H9 (cell line): Measurements from ENCODE around the gene RAMP3. TPM values are rescaled to one million over a fixed set of nuclear protein-coding genes. Genes with fewer than 3 reads are reported as not detected.

ENCODE experiments used
- DNase-seq: peaks from one replicate; pipeline ENCODE4 v3.0.0-alpha.2; 2017
- H2AFZ ChIP-seq: one replicate; pipeline ENCODE4 v1.6.1; 2013; ENCODE audit warnings: mild to moderate bottlenecking, low read length, control low read depth, moderate library complexity
- H2AK5ac ChIP-seq: 2 replicates; pipeline ENCODE4 v1.6.1; 2013; ENCODE audit warnings: low read length, control low read depth, mixed read lengths; ENCODE audit not compliant: insufficient read length
- H2BK120ac ChIP-seq: one replicate; pipeline ENCODE4 v1.6.1; 2013; ENCODE audit warnings: low read depth, mild to moderate bottlenecking, low read length, control low read depth, inconsistent platforms; ENCODE audit not compliant: poor library complexity, severe bottlenecking
- H2BK12ac ChIP-seq: 2 replicates; pipeline ENCODE4 v1.6.1; 2013; ENCODE audit warnings: low read length, control low read depth, mixed read lengths, low read depth; ENCODE audit not compliant: insufficient read length
- H2BK15ac ChIP-seq: 2 replicates; pipeline ENCODE4 v1.6.1; 2013; ENCODE audit warnings: low read depth, low read length, control low read depth
- H2BK20ac ChIP-seq: one replicate; pipeline ENCODE4 v1.6.1; 2013; ENCODE audit warnings: low read depth, mild to moderate bottlenecking, low read length, control low read depth, inconsistent platforms; ENCODE audit not compliant: poor library complexity, severe bottlenecking
- H2BK5ac ChIP-seq: 2 replicates; pipeline ENCODE4 v1.6.1; 2013; ENCODE audit warnings: low read length, control low read depth, mixed read lengths; ENCODE audit not compliant: insufficient read length
- H3K14ac ChIP-seq: 2 replicates; pipeline ENCODE4 v1.6.1; 2013; ENCODE audit warnings: low read length, control low read depth; ENCODE audit not compliant: insufficient read depth
- H3K18ac ChIP-seq: 2 replicates; pipeline ENCODE4 v1.6.1; 2013; ENCODE audit warnings: low read depth, mild to moderate bottlenecking, mixed read lengths, low read length, control low read depth; ENCODE audit not compliant: insufficient read length
- H3K23ac ChIP-seq: 2 replicates; pipeline ENCODE4 v1.6.1; 2013; ENCODE audit warnings: low read length, control low read depth, mixed read lengths, low read depth; ENCODE audit not compliant: insufficient read length
- H3K23me2 ChIP-seq: 2 replicates; pipeline ENCODE4 v1.6.1; 2013; ENCODE audit warnings: low read depth, mild to moderate bottlenecking, mixed read lengths, low read length, control low read depth; ENCODE audit not compliant: insufficient read length, poor library complexity, severe bottlenecking
- H3K27ac ChIP-seq: 2 replicates; pipeline ENCODE4 v1.5.1; 2013; ENCODE audit warnings: low read length, control low read depth, mixed read lengths, low read depth; ENCODE audit not compliant: insufficient read length
- H3K27me3 ChIP-seq: 2 replicates; pipeline ENCODE4 v1.6.1; 2013; ENCODE audit warnings: low read length, control low read depth, inconsistent platforms; ENCODE audit not compliant: insufficient read depth
- H3K4ac ChIP-seq: 2 replicates; pipeline ENCODE4 v1.6.1; 2013; ENCODE audit warnings: low read depth, mild to moderate bottlenecking, control low read depth, inconsistent platforms, low read length, moderate library complexity
- H3K4me1 ChIP-seq: 2 replicates; pipeline ENCODE4 v1.6.1; 2013; ENCODE audit warnings: low read length, control low read depth, inconsistent platforms; ENCODE audit not compliant: insufficient read depth
- H3K4me2 ChIP-seq: 2 replicates; pipeline ENCODE4 v1.6.1; 2013; ENCODE audit warnings: low read length, control low read depth, mixed read lengths; ENCODE audit not compliant: insufficient read length, insufficient read depth
- H3K56ac ChIP-seq: 2 replicates; pipeline ENCODE4 v1.6.1; 2013; ENCODE audit warnings: low read depth, mild to moderate bottlenecking, mixed read lengths, low read length, control low read depth; ENCODE audit not compliant: insufficient read length
- H3K79me1 ChIP-seq: 2 replicates; pipeline ENCODE4 v1.6.1; 2013; ENCODE audit warnings: low read depth, mild to moderate bottlenecking, moderate library complexity, low read length, control low read depth, inconsistent platforms; ENCODE audit not compliant: insufficient read depth, poor library complexity, severe bottlenecking
- H3K79me2 ChIP-seq: 2 replicates; pipeline ENCODE4 v1.6.1; 2013; ENCODE audit warnings: low read length, control low read depth, inconsistent platforms; ENCODE audit not compliant: insufficient read depth
- H3K9ac ChIP-seq: 2 replicates; pipeline ENCODE4 v1.6.1; 2013; ENCODE audit warnings: low read length, control low read depth, mixed read lengths; ENCODE audit not compliant: insufficient read length; ENCODE audit errors: extremely low read depth
- H3K9me3 ChIP-seq: one replicate; pipeline ENCODE4 v1.6.1; 2013; ENCODE audit warnings: low read depth, low read length, inconsistent platforms; ENCODE audit not compliant: control insufficient read depth
- H3T11ph ChIP-seq: one replicate; pipeline ENCODE4 v1.6.1; 2013; ENCODE audit warnings: mild to moderate bottlenecking, low read length, control low read depth, inconsistent platforms
- H4K20me1 ChIP-seq: one replicate; pipeline ENCODE4 v1.6.1; 2013; ENCODE audit not compliant: control insufficient read depth, insufficient read length, insufficient read depth
- H4K5ac ChIP-seq: 2 replicates; pipeline ENCODE4 v1.6.1; 2013; ENCODE audit warnings: low read depth, mild to moderate bottlenecking, mixed read lengths, low read length, control low read depth; ENCODE audit not compliant: insufficient read length
- H4K8ac ChIP-seq: replicated peaks from 2 replicates; pipeline ENCODE4 v1.6.1; 2013; ENCODE audit warnings: low read length, control low read depth, mixed read lengths, low read depth; ENCODE audit not compliant: insufficient read length
- H4K91ac ChIP-seq: 2 replicates; pipeline ENCODE4 v1.6.1; 2013; ENCODE audit warnings: low read depth, mild to moderate bottlenecking, moderate library complexity, mixed read lengths, low read length, control low read depth; ENCODE audit not compliant: insufficient read length
- H3K27ac Mint-ChIP-seq, 3 experiments: 2 replicates in 2 of 3; 3 replicates in 1 of 3; pipeline ENCODE4 v1.8.0; 2020 to 2021; ENCODE audit warnings: mixed read lengths in 3 of 3, mild to moderate bottlenecking in 1 of 3, moderate library complexity in 1 of 3
- H3K27me3 Mint-ChIP-seq: 2 replicates; pipeline ENCODE4 v1.8.0; 2021; ENCODE audit warnings: low read depth, mild to moderate bottlenecking, moderate library complexity, mixed read lengths
- H3K36me3 Mint-ChIP-seq, 3 experiments: 2 replicates in 2 of 3; 3 replicates in 1 of 3; pipeline ENCODE4 v1.8.0; 2020 to 2021; ENCODE audit warnings: low read depth in 3 of 3, mixed read lengths in 3 of 3; ENCODE audit not compliant: insufficient read depth in 1 of 3
- H3K4me1 Mint-ChIP-seq, 2 experiments: 2 replicates each; pipeline ENCODE4 v1.8.0; 2020; ENCODE audit warnings: mixed read lengths in 2 of 2
- H3K4me3 Mint-ChIP-seq, 2 experiments: 2 replicates in 1 of 2; 3 replicates in 1 of 2; pipeline ENCODE4 v1.8.0; 2020 to 2021; ENCODE audit warnings: mild to moderate bottlenecking in 2 of 2, mixed read lengths in 2 of 2, moderate library complexity in 1 of 2
- H3K9me3 Mint-ChIP-seq, 2 experiments: 2 replicates in 1 of 2; 3 replicates in 1 of 2; pipeline ENCODE4 v1.8.0; 2020; ENCODE audit warnings: mild to moderate bottlenecking in 2 of 2, mixed read lengths in 2 of 2, moderate library complexity in 1 of 2
- CTCF ChIP-seq: fragments of 200-600 bp; sonication (generic); conservative IDR thresholded peaks from 3 replicates; pipeline ENCODE4 v1.8.0; 2021; ENCODE audit warnings: antibody characterized with exemption, mild to moderate bottlenecking
- WGBS: extraction: QIAGEN DNeasy Blood & Tissue Kit; methylation state at CpG from one replicate; pipeline ENCODE4 v1.1.7; 2013; ENCODE audit warnings: missing lambda C conversion rate, low lambda C conversion rate, mixed read lengths; ENCODE audit not compliant: insufficient read length; ENCODE audit errors: extremely low coverage; 5-methylcytosine and 5-hydroxymethylcytosine counted together
- total RNA-seq: library from RNA; stranded (reverse); gene quantifications from 2 replicates; pipeline ENCODE4 v1.2.1, GENCODE V29; 2021

RAMP3 gene
- total RNA-seq, 1 experiment from 2014 or later = 0.63 TPM

- no CpG with 5 or more reads among the region's 10 CpGs for WGBS
Observed at GRCh38 chr7:45160417-45160881, 2.9 kb downstream of the RAMP3 start.

More at GRCh38 chr7:45160417-45160881, 2.9 kb downstream of the RAMP3 start:
- H3K79me2 ChIP-seq = no peaks in the 10 kb centered on the region
- H3K56ac ChIP-seq = no peak overlapping the region
- H3K9me3 ChIP-seq = no peaks in the 10 kb centered on the region
- H3K79me1 ChIP-seq = no peaks in the 10 kb centered on the region
- no peak overlapping the region for H3K4ac ChIP-seq
- H2BK5ac ChIP-seq = no peak overlapping the region
- H3K27ac ChIP-seq = no peak overlapping the region
- H3K4me1 Mint-ChIP-seq = peaks cover 13 to 14% of the 10 kb centered on the region in 2 experiments
- no peaks in the 10 kb centered on the region; a peak in 1 of 7 replicates for H3K36me3 Mint-ChIP-seq
- peaks cover 2% of the 10 kb centered on the region for H3K23me2 ChIP-seq
- peaks cover 48% of the 10 kb centered on the region for H3K27me3 Mint-ChIP-seq
- no peak overlapping the region for H3K4me3 Mint-ChIP-seq
- H3K9ac ChIP-seq = no peak overlapping the region
- H2BK20ac ChIP-seq = no peak overlapping the region
- no peak for TF ChIP-seq CTCF
- H2BK15ac ChIP-seq = no peak overlapping the region
- no peak overlapping the region for H3K4me2 ChIP-seq
- H3K9me3 Mint-ChIP-seq = peaks cover 5 to 6% of the 10 kb centered on the region in 2 experiments; a peak in 4 of 5 replicates
- H3K14ac ChIP-seq = no peak overlapping the region
- H3K18ac ChIP-seq = no peak overlapping the region
- H2BK12ac ChIP-seq = no peak overlapping the region
- H3K27ac Mint-ChIP-seq = no peak overlapping the region
- no peak overlapping the region for H4K5ac ChIP-seq
- peaks cover 10% of the 10 kb centered on the region; the same call in 1 of the 2 replicates for H3K27me3 ChIP-seq
- no peak overlapping the region for H2AFZ ChIP-seq
- no peaks in the 10 kb centered on the region for H3K4me1 ChIP-seq
- no peak overlapping the region for H2AK5ac ChIP-seq
- no peak overlapping the region for H2BK120ac ChIP-seq
- H4K91ac ChIP-seq = no peak overlapping the region
- no peak for DNase-seq
- H3T11ph ChIP-seq = no peak overlapping the region
- no peak overlapping the region for H3K23ac ChIP-seq
- H4K20me1 ChIP-seq = no peaks in the 10 kb centered on the region
- no peak overlapping the region for H4K8ac ChIP-seq
